ENCODE results near the gene PLEKHA5.

The PLEKHA5 gene

DNA sequence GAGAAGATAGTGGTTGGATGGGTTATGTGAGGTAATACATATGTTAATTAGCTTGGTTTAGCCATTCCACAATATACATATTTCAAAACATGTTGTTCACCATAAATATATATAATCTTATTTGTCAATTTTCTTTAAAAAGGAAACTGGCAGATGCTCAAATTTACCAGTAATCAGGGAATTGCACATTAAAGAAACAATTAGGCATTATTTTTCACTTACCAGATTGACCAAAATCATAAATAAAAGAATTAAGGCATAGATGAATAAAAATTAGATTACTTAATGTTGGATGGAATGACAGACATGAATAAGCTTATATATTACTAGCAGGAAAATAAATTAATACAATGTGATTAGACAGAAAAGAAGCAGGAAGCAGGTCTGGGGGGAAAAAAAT lies 147.2 kb downstream of the PLEKHA5 start:
- TF ChIP-seq, protein P1, sequence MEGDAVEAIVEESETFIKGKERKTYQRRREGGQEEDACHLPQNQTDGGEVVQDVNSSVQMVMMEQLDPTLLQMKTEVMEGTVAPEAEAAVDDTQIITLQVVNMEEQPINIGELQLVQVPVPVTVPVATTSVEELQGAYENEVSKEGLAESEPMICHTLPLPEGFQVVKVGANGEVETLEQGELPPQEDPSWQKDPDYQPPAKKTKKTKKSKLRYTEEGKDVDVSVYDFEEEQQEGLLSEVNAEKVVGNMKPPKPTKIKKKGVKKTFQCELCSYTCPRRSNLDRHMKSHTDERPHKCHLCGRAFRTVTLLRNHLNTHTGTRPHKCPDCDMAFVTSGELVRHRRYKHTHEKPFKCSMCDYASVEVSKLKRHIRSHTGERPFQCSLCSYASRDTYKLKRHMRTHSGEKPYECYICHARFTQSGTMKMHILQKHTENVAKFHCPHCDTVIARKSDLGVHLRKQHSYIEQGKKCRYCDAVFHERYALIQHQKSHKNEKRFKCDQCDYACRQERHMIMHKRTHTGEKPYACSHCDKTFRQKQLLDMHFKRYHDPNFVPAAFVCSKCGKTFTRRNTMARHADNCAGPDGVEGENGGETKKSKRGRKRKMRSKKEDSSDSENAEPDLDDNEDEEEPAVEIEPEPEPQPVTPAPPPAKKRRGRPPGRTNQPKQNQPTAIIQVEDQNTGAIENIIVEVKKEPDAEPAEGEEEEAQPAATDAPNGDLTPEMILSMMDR (IDR thresholded peaks at IDR 0.05): no peak

DNA sequence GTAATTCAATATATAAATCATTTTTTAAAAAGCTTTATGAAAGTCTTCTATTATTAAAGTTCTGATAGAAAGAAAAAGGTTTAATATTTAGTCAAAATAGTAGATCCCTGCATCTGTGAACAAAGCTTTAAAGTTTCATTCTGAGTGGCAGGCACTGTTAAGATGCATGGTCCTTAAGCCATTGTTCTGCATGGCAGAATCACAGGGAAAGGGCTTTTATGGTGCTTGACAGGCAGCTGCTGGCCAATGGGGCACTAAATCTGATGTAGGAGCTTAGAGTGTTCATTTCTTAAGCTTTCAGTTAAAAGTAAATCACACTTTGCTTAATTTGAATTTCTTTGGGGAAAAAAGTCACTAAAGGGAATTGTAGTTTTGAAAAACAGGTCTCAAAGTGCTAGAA lies 148.2 kb downstream of the PLEKHA5 start:
- TF ChIP-seq, protein P1 (IDR thresholded peaks at IDR 0.05): no peak

DNA sequence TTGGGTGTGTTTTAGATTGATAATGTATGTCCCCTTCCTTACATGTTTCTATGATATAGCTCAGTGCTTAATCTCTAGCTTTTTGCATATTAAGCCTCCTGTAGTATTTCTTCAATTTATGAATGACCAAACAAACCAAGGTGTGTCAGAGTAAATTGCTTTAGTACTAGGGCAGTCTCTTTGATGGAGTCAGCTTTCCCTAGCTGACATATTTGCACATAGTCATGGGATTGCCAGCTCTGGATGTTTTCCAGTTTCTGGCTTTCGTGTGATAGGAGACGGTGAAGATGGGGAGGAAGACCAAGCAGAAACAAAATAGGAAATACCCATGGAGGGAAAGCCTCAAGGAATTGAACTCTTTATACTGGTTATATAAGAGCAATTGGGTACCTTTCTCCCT lies 148.9 kb downstream of the PLEKHA5 start:
- TF ChIP-seq, protein P1 (IDR thresholded peaks at IDR 0.05): no peak

DNA sequence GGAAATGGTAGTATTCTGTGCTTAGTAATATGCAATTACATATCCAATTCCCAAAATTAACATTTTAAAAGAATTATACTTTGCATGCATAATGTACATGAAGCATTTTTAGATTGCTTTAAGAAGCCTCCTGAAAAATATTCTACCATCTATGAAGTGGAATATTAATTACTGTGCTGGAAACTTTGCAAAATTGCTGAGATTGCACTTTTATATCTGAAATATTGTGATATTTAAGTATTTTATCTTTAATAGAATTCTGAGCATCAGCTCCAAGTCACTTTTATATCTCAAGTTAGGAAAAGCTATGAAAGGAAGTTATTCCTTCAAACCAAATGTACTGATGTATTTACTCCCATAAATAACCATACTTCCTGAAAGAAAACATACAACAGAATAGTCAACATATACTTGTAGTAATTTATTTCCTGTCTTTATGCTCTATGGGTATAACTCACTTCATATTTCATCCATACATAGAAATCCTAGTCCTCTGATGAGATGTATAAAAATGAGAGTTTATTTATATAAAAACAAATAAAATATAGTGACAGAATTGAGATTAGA lies 152.7 kb downstream of the PLEKHA5 start:
- TF ChIP-seq, protein P1 (IDR thresholded peaks at IDR 0.05): no peak

DNA sequence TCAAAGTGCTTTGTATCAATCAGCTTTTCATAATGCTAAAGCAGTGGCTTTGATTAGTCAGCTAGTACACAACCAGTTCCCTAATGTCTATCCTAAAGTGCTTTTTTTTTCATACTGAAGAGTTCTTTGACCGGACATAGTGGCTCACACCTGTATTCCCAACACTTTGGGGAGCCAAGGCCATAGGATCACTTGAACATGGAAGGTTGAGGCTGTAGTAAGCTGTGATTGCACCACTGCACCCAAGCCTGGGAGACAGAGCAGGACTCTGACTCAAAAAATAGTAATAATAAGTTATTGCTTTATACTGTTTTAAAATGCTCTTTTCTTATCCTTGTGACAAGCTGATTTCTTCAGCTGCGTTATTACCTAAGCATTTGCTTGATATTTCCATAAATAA lies 155.1 kb downstream of the PLEKHA5 start:
- TF ChIP-seq, protein P1 (IDR thresholded peaks at IDR 0.05): no peak

DNA sequence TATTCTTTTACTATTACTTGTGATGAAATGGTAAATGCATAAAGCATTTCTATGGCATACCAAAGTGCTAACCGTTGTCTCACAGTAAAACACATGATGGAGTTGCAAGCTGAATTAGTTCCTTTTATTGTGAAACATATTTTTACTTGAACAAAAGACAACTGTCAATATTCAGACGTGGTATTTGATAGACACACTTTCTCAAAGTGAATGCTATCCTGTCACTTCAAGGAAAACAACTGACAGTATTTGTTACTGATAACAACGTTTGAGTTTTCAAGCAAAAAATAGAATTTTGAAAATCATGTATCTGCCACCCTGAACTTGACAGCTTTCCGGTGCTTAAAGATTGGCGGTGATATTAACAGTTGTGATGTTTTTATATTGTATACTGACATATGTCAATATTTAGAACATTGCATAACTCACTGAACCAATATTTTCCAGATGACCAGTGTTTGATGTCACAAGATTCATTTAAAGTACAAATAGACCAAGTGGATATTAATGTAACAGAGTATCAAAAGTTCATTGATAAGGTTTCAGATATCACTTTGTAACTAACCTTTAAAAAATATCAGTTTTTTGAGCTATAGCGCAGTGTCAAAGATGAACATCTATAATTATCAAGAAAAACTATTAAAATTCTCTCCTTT lies 156.4 kb downstream of the PLEKHA5 start:
- TF ChIP-seq, protein P1 (IDR thresholded peaks at IDR 0.05): no peak

DNA sequence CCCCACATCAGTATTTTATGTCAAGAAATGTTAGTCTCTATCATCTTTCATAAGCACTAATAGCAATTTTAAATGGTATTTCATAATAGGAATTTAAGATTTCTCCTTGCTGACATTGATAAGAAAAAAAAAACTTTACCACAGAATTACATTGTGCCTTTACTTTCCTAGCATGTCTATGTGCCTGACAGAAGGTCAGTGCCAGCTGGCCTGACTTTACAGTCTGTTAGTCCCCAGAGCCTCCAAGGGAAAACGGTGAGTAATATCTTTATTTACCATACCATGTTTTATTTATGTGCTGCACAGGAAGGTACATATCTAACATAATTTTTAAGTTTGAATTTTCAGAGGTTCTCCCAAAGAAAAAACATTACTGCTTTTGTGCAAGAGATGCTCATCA lies 157.8 kb downstream of the PLEKHA5 start:
- TF ChIP-seq, protein P1 (IDR thresholded peaks at IDR 0.05): no peak
